ENCODE results near the gene ZNF488.

The ZNF488 gene

DNA sequence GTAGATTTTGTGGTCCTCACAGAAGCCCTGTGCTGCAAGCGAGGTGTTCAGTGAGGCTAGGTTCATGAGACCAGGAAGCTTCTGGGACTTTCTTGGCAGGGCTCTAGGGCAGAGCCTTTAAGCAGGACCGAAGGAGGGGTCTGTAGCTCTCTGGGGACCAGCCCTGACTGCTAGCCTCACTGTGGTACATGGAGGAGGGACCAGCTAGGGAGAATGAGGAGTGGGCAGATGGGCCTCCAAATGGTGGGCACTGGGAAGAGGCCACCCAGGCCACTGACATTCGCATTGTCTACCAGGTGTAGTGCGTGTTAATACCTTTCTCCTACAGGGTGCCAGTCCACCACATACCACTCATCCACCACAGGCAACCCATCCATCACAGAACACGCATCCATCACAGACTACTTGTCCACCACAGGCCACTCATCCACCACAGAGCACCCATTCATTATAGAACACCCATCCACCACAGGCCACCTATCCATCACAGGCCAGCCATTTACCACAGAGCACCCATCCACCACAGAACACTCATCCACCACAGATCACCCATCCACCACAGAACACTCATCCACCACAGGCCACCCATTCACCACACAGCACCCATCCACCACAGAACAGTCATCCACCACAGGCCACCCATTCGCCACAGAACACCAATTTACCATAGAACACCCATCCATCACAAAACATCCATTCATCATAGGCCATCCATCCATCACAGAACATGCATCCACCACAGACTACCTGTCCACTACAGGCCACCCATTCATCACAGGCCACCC is 31.6 kb upstream of the ZNF488 start:
- H3K27ac ChIP-seq (ENCODE audit: low read depth, low read length): no peak overlapping the region
- no peak overlapping the region for H3K4me2 ChIP-seq (ENCODE audit: low read length)
- TF ChIP-seq, protein P1, sequence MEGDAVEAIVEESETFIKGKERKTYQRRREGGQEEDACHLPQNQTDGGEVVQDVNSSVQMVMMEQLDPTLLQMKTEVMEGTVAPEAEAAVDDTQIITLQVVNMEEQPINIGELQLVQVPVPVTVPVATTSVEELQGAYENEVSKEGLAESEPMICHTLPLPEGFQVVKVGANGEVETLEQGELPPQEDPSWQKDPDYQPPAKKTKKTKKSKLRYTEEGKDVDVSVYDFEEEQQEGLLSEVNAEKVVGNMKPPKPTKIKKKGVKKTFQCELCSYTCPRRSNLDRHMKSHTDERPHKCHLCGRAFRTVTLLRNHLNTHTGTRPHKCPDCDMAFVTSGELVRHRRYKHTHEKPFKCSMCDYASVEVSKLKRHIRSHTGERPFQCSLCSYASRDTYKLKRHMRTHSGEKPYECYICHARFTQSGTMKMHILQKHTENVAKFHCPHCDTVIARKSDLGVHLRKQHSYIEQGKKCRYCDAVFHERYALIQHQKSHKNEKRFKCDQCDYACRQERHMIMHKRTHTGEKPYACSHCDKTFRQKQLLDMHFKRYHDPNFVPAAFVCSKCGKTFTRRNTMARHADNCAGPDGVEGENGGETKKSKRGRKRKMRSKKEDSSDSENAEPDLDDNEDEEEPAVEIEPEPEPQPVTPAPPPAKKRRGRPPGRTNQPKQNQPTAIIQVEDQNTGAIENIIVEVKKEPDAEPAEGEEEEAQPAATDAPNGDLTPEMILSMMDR (IDR thresholded peaks at IDR 0.05; ENCODE audit: low read depth, low read length, poor library complexity, severe bottlenecking): no peak
- no peak for TF ChIP-seq EZH2phosphoT487 (IDR thresholded peaks at IDR 0.05; ENCODE audit: borderline replicate concordance, low read length)
- no peak overlapping the region for H3K4me3 ChIP-seq (ENCODE audit: low read length)
- no peaks in the 10 kb centered on the region for H3K27me3 ChIP-seq (ENCODE audit: control insufficient read depth, low read length)
- H3K4me1 ChIP-seq (ENCODE audit: control insufficient read depth, low read length): no peaks in the 10 kb centered on the region
- no peaks in the 10 kb centered on the region for H3K9me3 ChIP-seq (ENCODE audit: control insufficient read depth, insufficient read depth, low read length)
- no peaks in the 10 kb centered on the region for H3K9me2 ChIP-seq (replicated peaks; ENCODE audit: control insufficient read depth, low read length)
- no peaks in the 10 kb centered on the region for H3K36me3 ChIP-seq (ENCODE audit: control insufficient read depth, low read length)
- no peaks in the 10 kb centered on the region for H4K20me1 ChIP-seq (ENCODE audit: control insufficient read depth, insufficient read depth, low read depth, low read length)
- H3F3A ChIP-seq (ENCODE audit: control insufficient read depth, insufficient read depth): no peaks in the 10 kb centered on the region
- no peaks in the 10 kb centered on the region for H3K79me2 ChIP-seq (ENCODE audit: control insufficient read depth, low read length)

DNA sequence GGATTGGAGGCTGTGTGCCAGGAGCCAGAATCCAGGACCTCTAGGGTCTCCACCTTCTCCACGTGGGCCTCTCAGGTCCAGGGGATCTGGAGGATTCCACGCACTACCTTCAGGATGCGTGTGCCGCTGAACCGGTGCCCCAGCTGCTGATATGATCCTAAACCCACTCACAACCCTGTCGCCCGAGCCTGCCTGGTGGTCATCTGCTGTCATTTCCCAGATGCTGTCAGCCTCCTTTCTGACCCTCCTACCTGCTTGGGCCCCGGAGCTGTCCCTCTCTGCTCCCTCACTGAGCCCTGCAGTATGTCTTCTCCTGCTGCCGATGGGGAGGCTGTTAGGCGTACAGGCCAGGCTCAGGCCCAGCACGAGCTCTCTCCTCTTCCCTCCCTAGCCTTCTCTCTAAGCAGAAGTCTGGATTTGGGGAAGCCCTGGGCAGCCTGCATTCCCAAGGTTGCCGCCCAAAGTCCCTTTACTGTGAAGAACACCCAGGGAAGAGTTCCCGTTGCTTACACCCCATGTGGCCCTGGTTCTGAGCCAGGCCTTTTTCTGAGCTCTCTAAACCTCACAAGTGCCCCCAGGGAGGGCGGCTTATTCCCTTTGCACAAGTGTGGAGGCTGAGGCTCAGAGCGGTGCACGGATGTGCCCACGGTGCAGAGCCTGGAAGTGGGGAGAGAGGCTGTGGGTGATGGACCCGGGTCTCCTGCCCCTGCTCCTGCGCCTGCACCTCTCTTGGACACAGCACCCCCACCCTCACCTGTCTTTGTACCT is 30.8 kb upstream of the ZNF488 start:
- H3K27me3 ChIP-seq (ENCODE audit: control insufficient read depth, low read length): no peaks in the 10 kb centered on the region
- no peak overlapping the region for H3K4me3 ChIP-seq (ENCODE audit: low read length)
- no peaks in the 10 kb centered on the region for H3F3A ChIP-seq (ENCODE audit: control insufficient read depth, insufficient read depth)
- H3K79me2 ChIP-seq (ENCODE audit: control insufficient read depth, low read length): no peaks in the 10 kb centered on the region
- no peak for TF ChIP-seq EZH2phosphoT487 (IDR thresholded peaks at IDR 0.05; ENCODE audit: borderline replicate concordance, low read length)
- TF ChIP-seq, protein P1 (IDR thresholded peaks at IDR 0.05; ENCODE audit: low read depth, low read length, poor library complexity, severe bottlenecking): no peak
- no peaks in the 10 kb centered on the region for H3K9me3 ChIP-seq (ENCODE audit: control insufficient read depth, insufficient read depth, low read length)
- no peaks in the 10 kb centered on the region for H4K20me1 ChIP-seq (ENCODE audit: control insufficient read depth, insufficient read depth, low read depth, low read length)
- H3K36me3 ChIP-seq (ENCODE audit: control insufficient read depth, low read length): no peaks in the 10 kb centered on the region
- no peak overlapping the region for H3K27ac ChIP-seq (ENCODE audit: low read depth, low read length)
- H3K4me1 ChIP-seq (ENCODE audit: control insufficient read depth, low read length): no peaks in the 10 kb centered on the region; the same call in 1 of the 2 replicates
- H3K4me2 ChIP-seq (ENCODE audit: low read length): no peak overlapping the region
- no peaks in the 10 kb centered on the region for H3K9me2 ChIP-seq (replicated peaks; ENCODE audit: control insufficient read depth, low read length)

DNA sequence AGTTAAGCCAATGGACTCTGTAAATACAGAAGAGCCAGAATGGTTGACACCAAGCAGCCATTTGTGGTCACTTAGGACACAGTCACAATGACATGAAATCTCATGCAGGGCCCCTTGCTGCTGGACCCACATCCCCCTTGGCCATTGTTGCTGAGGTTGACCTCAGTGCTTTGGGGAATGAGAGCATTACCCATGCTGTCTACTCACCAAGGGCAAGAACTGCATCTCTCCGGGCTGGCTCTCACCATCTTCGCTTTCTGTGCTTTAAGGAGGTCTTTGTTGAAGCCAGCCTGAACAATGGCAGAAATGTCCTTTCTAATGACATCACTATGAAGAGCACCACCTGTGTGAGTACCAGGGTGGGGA is 30.1 kb upstream of the ZNF488 start:
- Histone ChIP-seq H3K27ac (ENCODE audit: low read depth, low read length) (no peak overlapping the region), H3K4me2 (ENCODE audit: low read length) (no peak overlapping the region), H3K4me3 (ENCODE audit: low read length) (no peak overlapping the region), H3K9me2 (replicated peaks; ENCODE audit: control insufficient read depth, low read length) (no peaks in the 10 kb centered on the region), H3F3A (ENCODE audit: control insufficient read depth, insufficient read depth) (no peaks in the 10 kb centered on the region), H3K36me3 (ENCODE audit: control insufficient read depth, low read length) (no peaks in the 10 kb centered on the region), H3K9me3 (ENCODE audit: control insufficient read depth, insufficient read depth, low read length) (no peaks in the 10 kb centered on the region), H4K20me1 (ENCODE audit: control insufficient read depth, insufficient read depth, low read depth, low read length) (no peaks in the 10 kb centered on the region), H3K4me1 (ENCODE audit: control insufficient read depth, low read length) (peaks cover 7% of the 10 kb centered on the region), H3K79me2 (ENCODE audit: control insufficient read depth, low read length) (no peaks in the 10 kb centered on the region), H3K27me3 (ENCODE audit: control insufficient read depth, low read length) (no peaks in the 10 kb centered on the region)
- no peak for TF ChIP-seq EZH2phosphoT487 (IDR thresholded peaks at IDR 0.05; ENCODE audit: borderline replicate concordance, low read length)
- TF ChIP-seq, protein P1 (IDR thresholded peaks at IDR 0.05; ENCODE audit: low read depth, low read length, poor library complexity, severe bottlenecking): no peak
